ENCODE measurements around the gene TOMM20. TPM values are rescaled to one million over a fixed set of nuclear protein-coding genes. Genes with fewer than 3 reads are reported as not detected.
"Not testable (repeated sequence)": the region's sequence is repeated elsewhere in the genome, so short reads cannot be mapped to it uniquely, and the experiment has no call there.

TOMM20 gene
- total RNA-seq (2014; rRNA removed; shearing (Covaris generic)): 48.1 and 69.7 TPM in 2 replicates

GRCh38 chr1:235128456-235129328 lies at the start of gene TOMM20:
TSS of gene TOMM20 (minus strand) at chr1:235128837. CDS start at chr1:235128715, 122 bp downstream.
- peak; percentile 96 for DNase-seq (ENCODE audit: low spot score)

DNA sequence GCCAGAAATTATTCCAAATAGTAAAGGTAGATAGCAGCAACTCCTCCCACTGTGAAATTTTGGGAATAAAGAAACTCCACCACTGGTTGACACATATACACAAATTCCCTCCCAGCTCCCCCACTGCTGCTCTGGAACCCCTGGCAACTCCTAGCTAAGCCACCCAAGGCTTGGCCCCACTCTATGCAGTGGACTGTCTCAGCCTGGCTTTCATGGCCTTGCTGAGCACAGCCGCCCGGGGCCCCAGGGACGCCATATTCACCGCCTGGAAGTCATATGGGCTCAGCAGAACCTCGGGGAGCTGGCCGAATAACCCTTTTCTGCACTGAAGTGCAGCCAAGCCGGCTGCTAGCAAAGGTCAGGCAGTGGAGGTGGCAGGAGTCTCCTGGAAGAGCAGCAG lies 47.8 kb upstream of the TOMM20 start:
- no peak for DNase-seq (ENCODE audit: low spot score)

DNA sequence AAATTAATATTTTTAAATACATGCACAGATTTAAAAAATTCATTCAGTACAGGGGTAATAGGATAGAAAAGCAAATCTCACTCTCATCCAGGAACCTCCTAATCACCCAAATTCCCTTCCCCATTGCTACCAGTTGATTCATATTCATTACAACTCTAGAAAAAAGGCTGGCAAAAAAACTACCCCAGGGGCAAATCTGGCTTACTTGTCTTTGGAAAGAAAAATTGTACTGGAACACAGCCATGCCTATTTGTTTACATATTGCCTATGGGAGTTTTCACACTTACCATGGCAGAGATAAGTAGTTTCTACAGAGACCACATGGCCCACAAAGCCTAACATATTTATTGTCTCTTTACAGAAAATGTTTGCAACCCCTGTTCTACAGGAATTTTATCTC lies 41.3 kb upstream of the TOMM20 start:
- DNase-seq (ENCODE audit: low spot score): no peak

DNA sequence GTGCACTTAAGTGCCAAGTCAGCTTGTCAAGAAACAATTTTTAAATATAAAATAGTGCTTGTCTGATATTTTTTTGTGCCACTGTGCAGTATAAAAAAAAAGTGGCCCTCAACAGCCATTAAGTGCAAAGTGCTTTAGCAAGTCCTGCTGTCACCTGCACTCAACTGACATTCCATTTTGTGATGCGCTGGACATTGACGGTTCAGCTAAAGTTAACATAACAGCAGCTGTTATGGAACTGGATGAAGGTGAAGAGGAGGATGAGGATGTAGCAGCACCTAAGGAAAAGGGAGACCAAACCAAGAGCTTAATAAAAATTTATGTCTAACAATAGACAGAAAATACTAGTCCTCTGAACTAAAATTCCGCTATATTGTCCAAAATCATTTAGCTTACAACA lies 39.7 kb upstream of the TOMM20 start:
- DNase-seq (ENCODE audit: low spot score): no peak

DNA sequence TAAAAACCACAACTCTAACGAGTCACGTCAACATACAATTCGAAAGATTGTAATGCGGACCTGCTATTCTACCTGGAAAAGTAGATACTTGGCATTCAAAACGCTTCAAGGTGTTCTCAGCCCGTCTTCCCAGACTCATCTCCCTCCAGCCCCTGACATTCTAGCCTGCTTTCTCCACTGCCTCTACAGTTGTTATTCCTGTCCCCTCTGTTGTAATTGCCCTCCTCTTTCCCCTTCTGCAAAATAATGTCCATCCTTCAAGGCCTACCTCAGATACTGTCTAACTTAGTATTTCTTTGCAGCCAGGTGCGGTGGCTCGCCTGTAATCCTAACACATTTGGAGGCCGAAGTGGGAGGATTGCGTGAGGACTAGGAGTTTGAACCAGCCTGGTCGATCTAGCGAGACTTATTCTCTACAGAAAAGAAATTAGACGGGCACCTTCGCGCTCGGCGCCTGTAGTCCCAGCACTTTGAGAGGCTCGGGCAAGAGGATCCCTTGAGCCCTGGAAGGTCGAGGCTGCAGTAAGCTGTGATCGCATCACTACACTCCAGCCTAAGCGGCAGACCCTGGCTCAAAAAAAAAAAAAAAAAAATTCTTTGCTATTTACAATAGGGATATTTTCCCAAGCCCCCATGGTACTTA lies 33.2 kb upstream of the TOMM20 start:
- no peak for DNase-seq (ENCODE audit: low spot score)

- DNase-seq (ENCODE audit: low spot score): peak; percentile 81
These were observed 32.5 kb upstream of the TOMM20 start, which contains the start of gene RBM34 for GRCh38 chr1:235160957-235161684. TSS of gene RBM34 (minus strand) at chr1:235161250. CDS start at chr1:235161226, 24 bp downstream.

- peak; percentile 55 for DNase-seq (ENCODE audit: low spot score)
These were observed 31.8 kb upstream of the TOMM20 start for GRCh38 chr1:235160383-235160956.

GRCh38 chr1:235159930-235160329 lies 31.3 kb upstream of the TOMM20 start:
- DNase-seq (ENCODE audit: low spot score): not testable (repeated sequence)

DNA sequence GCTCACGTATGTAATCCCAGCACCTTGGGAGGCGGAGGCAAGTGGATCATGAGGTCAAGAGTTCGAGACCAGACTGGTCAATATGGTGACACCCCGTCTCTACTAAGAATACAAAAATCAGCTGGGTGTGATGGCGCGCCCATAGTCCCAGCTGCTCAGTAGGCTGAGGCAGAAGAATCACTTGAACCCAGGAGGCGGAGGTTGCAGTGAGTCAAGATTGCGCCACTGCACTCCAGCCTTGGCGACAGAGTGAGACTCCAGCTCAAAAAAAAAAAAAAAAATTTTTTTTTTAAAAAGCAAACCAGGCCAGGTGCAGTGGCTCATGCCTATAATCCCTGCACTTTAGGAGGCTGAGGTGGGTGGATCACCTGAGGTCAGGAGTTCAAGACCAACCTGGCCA lies 30.6 kb upstream of the TOMM20 start:
- DNase-seq (ENCODE audit: low spot score): not testable (repeated sequence)

DNA sequence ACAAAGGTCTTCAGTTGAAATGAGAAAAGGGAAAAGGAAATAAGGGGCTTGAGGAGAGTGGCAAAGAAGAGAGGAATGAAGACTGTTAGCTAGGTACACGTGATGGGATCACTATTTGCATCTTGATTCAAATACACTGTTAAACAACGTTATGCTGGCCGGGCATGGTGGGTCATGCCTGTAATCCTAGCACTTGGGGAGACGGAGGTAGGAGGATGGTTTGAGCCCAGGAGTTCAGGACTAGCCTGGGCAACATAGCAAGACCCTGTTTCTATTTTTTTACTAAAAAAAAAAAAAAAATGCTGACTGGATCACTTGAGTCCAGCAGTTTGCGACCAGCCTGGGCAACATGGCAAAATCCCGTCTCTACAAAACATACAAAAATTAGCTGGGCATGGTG lies 30.0 kb upstream of the TOMM20 start:
- no peak for DNase-seq (ENCODE audit: low spot score)

DNA sequence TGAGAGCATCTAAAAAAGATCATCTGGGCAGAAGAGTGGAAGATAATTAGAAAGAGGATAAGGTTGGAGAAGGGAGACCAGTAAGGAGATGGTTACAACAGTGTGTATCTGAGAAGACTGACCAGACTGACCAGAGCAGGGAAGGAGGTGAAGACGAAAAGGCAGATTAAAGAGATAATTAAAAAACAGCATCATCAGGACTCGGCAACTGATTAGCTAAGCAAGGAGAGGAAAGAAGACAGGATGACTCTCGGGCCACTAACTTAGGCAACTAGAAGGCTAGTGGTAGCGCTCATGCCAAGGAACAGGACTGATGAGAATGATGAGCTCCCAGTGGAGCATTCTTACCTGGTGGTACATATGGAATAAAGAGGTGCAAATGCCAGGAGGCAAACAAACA lies 28.5 kb upstream of the TOMM20 start:
- DNase-seq (ENCODE audit: low spot score): no peak

DNA sequence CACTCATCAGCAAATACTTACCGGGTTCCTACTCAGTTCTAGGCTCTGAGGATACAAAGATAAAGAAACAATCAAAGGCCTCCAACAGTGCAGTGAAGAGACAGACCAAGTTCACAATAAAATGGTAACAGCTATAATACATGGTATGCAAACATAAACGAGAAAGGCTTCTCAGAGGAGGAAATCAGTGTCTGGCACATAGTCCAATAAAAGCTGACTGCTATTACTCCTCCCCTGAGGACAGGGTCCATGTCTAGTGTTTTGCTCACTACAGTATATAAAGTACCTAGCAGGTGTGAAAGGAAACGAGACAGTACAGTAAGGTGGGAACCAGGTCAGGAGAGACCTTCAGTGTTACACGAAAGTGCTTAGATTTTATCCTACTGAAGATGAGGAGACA lies 28.1 kb upstream of the TOMM20 start:
- no peak for DNase-seq (ENCODE audit: low spot score)

DNA sequence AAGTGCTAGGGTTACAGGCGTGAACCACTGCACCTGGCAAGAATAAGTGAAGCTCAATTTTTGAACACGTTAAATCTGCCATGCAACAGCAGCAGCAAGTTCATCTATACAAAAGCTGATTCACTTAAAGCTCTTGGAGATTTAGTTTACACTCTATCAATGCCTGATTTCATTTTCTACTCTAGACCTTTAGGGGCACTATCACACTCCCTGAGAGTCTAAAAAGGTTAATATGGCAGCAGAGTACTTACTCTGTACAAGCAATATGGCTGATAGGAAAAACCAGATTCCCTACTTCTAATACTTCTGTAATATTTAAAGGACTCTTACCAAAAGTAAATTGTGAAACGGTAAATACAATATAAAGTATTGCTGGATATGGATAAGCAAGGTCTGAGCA lies 27.6 kb upstream of the TOMM20 start:
- DNase-seq (ENCODE audit: low spot score): no peak

- no peak for DNase-seq (ENCODE audit: low spot score)
These were observed 23.6 kb upstream of the TOMM20 start for GRCh38 chr1:235152235-235152634.

- DNase-seq (ENCODE audit: low spot score): no peak
These were observed 22.4 kb upstream of the TOMM20 start for GRCh38 chr1:235151033-235151432.

DNA sequence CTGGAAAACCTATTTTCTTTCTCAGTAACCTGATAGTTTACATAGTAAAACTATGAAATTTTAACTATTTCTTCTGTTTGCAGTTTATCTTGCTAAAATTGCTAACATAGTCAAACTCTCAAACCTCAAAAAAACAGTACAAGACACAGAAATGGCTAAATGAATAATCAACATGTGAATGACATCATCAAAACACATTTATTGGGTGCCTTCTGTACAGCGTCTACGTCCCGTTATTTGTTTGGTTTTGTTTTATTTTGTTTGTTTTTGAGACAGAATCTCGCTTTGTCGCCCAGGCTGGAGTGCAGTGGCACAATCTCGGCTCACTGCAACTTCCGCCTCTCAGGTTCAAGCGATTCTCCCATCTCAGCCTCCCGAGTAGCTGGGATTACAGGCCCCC lies 21.2 kb upstream of the TOMM20 start:
- no peak for DNase-seq (ENCODE audit: low spot score)

DNA sequence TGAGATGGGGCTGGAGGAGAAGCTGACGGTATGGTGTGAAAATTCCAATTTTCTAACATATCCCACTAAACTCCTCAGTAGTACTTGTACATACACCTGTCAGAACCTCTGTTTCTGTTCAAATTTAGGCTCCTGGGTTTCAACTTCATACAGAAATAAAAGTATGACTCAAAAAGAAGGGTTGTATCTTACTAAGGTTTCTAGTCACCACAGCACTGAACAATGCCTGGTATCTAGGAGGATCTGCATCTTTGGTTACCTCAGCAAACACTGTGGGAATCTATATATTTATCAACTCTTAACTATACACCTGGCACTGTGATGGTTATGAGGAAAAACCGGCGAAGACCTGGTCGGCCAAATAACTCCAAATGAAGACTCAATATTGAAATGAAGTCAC lies 18.6 kb upstream of the TOMM20 start:
- no peak for DNase-seq (ENCODE audit: low spot score)

DNA sequence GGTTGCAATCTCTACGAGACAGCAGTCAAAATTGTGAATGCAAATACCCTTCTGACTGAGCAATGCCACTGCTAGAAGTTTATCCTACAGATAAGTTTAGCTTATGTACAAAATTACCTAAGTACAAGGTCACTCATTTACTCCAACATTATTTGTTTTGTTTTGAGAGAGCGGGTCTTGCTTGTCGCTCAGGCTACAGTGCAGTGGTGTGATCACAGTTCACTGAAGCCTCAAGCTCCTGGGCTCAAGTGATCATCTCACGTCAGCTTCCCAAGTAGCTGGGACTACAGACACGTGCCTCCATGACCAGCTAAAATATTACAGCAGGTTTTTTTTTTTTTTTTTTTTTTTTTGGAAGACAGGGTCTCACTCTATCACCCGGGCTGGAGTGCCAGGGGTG lies 17.0 kb upstream of the TOMM20 start:
- DNase-seq (ENCODE audit: low spot score): no peak

- no peak for DNase-seq (ENCODE audit: low spot score)
These were observed 14.4 kb upstream of the TOMM20 start for GRCh38 chr1:235142991-235143390.

DNA sequence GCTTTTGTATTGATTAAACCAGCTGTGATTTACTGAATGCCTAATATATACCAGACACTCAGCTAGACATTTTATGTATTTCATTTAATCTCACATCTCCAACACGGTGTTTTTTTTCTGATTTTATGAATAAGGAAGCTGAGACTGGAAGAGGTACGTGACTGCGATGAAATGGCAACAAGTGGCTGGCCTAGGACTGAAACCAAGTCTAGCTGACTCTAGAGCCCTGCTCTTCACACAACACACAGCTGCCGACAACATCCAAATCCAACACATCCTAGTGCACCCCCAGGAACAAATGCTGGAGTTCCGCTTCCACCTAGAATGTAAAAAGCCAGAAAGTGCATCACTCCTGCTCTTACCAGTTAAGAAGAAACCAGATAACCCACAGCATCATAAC lies 10.7 kb upstream of the TOMM20 start:
- no peak for DNase-seq (ENCODE audit: low spot score)

DNA sequence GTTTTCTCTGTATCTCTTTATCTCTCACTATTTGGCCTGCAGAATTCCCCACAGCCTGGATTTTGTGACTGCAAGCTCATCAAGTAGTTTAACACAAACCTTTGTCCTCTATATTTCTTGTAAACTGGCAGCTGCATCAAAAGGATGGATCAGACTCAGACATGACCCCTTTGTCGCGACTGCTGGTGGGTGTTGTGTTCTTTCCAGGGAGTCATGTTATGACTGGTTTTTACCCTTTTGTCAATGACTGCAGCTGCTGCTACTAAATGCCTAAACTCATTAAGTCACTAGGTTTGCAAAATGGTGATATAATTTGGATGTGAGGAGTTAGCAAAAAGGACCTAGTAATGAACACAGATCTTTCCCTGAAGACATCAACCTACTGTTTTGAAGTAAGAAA lies 10.2 kb upstream of the TOMM20 start:
- no peak for DNase-seq (ENCODE audit: low spot score)

DNA sequence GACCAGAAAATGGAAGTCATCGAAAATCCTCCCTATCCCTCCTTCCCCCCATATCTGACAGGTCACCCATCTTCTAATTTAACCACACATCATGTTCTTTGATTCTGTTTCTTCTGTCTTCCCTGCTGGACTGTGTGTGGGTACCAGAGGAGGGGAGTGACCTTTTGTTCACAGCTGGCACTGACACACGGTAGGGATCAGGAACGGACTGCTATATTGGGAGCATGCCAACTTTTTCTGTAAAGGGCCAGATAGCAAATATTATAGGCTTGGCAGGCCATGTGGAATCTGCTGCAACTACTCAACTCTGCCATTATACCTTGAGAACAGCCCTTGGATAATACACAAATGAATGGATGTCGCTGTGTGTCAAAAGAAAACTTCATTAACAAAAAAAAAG lies 7.5 kb upstream of the TOMM20 start:
- DNase-seq (ENCODE audit: low spot score): no peak

Measured in H4 (cell line).